ENCODE results near the gene MRPL18. TPM values are rescaled to one million over a fixed set of nuclear protein-coding genes. Genes with fewer than 3 reads are reported as not detected.

The MRPL18 gene
- total and polyA plus RNA-seq, 9 of the 15 experiments (the other 6 are each of a cell fraction or from before 2014, with no cell fraction given), result 149 to 456 (median 196) TPM

GRCh38 chr6:159800141-159800865 lies 10.0 kb downstream of the MRPL18 start, which contains the start of gene PNLDC1:
TSS of gene PNLDC1 (plus strand) at chr6:159800276. CDS start at chr6:159800308, 32 bp downstream.
- in situ Hi-C loops (cut with MboI), result no loop called here
- no peak; the same call in 2 of the 3 replicates for ATAC-seq
- POLR2A ChIA-PET, result interaction anchor here (0.5 to 4.3 kb wide), 4 partner anchors 11 to 380 kb away, joined by 3 to 37 read pairs (median 4); partner anchors contain the start of genes MRPL18 and TCP1

More at GRCh38 chr6:159800141-159800865, 10.0 kb downstream of the MRPL18 start, which contains the start of gene PNLDC1:
- FAIRE-seq (no peak), DNase-seq (ENCODE audit: extremely low read depth in 1 of 4, low spot score in 3 of 4) (no peak)
- 81% methylated on average over 47 of the region's 50 CpGs for WGBS (ENCODE audit: insufficient coverage, low coverage, missing lambda C conversion rate)
- BruUV-seq (replicated peaks), result no TSS peak
- Histone ChIP-seq H3K4me2 (ENCODE audit: insufficient read depth, low read length) (no peak within 1 kb of the TSS), H4K20me1 (replicated peaks; ENCODE audit: control insufficient read depth, insufficient read depth, low read length) (no peaks in the 10 kb centered on the region), H3K4me1 (replicated peaks in 1 of 2; ENCODE audit: control insufficient read depth in 2 of 2, insufficient read depth in 2 of 2, low read length in 2 of 2) (peaks cover 4 to 7% of the 10 kb centered on the region in 2 experiments; a peak in 2 of 5 replicates), H3K79me2 (ENCODE audit: control insufficient read depth, insufficient read depth, low read length) (no peaks in the 10 kb centered on the region), H3K36me3 (ENCODE audit: control insufficient read depth, insufficient read depth, low read length) (peaks cover 40% of the 10 kb centered on the region), H3K9ac (ENCODE audit: insufficient read depth in 1 of 2, low read depth in 2 of 2, low read length in 2 of 2) (no peak within 1 kb of the TSS), H3K4me3 (no peak within 1 kb of the TSS), H3K27me3 (ENCODE audit: control insufficient read depth in 2 of 2, insufficient read depth in 2 of 2, low read length in 2 of 2) (peaks cover 4 to 22% of the 10 kb centered on the region in 2 experiments), H3K9me3 (replicated peaks; ENCODE audit: control insufficient read depth, insufficient read depth, low read depth, low read length) (no peaks in the 10 kb centered on the region), H3K27ac (ENCODE audit: extremely low read depth, low read depth, low read length) (no peak within 1 kb of the TSS), H3K9me1 (ENCODE audit: control insufficient read depth, insufficient read depth, low read length) (no peaks in the 10 kb centered on the region), H2AFZ (ENCODE audit: low read depth, low read length) (no peak within 1 kb of the TSS)
- CTCF ChIA-PET (ENCODE audit: low intra/inter-chr PET ratio), result no interaction called here
- intact Hi-C loops (cut with micrococcal nuclease), result no loop called here
- TF ChIP-seq POLR2G (IDR thresholded peaks at IDR 0.05; ENCODE audit: low read depth, low read length) (peak; percentile 70), ZBTB33 (CRISPR knock-in tag; IDR thresholded peaks at IDR 0.05) (peak; percentile 68), ZNF23 (CRISPR knock-in tag; IDR thresholded peaks at IDR 0.05) (no peak), ZBTB9 (CRISPR knock-in tag; IDR thresholded peaks at IDR 0.05) (no peak)

Measured in K562 (cell line).